DOHH2 (cell line): ENCODE data around the gene NRAS.

Experiments
- H3F3A ChIP-seq: fragments of 200-600 bp; sonication (generic), shearing (Covaris generic); 2 replicates; pipeline ENCODE4 v1.6.0; 2016; ENCODE audit warnings: antibody characterized with exemption, mild to moderate bottlenecking; ENCODE audit not compliant: control insufficient read depth, insufficient read depth
- H3K27ac ChIP-seq: fragments of 200-600 bp; sonication (generic); 2 replicates; pipeline ENCODE4 v1.5.1; 2014; ENCODE audit warnings: low read depth, mild to moderate bottlenecking, low read length, moderate library complexity
- H3K27me3 ChIP-seq: fragments of 200-600 bp; sonication (generic); 2 replicates; pipeline ENCODE4 v1.6.1; 2014; ENCODE audit warnings: mild to moderate bottlenecking, low read length, mixed read lengths; ENCODE audit not compliant: control insufficient read depth
- H3K36me3 ChIP-seq: fragments of 200-600 bp; sonication (generic); 2 replicates; pipeline ENCODE4 v1.6.1; 2014; ENCODE audit warnings: mild to moderate bottlenecking, low read length, moderate library complexity, mixed read lengths; ENCODE audit not compliant: control insufficient read depth
- H3K4me1 ChIP-seq: fragments of 200-600 bp; sonication (generic); 2 replicates; pipeline ENCODE4 v1.6.1; 2014; ENCODE audit warnings: mild to moderate bottlenecking, low read length, mixed read lengths; ENCODE audit not compliant: control insufficient read depth
- H3K4me2 ChIP-seq: fragments of 200-600 bp; sonication (generic); 2 replicates; pipeline ENCODE4 v1.6.0; 2014; ENCODE audit warnings: mild to moderate bottlenecking, low read length, moderate library complexity
- H3K4me3 ChIP-seq: fragments of 200-600 bp; sonication (generic); 2 replicates; pipeline ENCODE4 v1.5.1; 2014; ENCODE audit warnings: mild to moderate bottlenecking, low read length, mixed read lengths
- H3K79me2 ChIP-seq: fragments of 200-600 bp; sonication (generic); 2 replicates; pipeline ENCODE4 v1.6.1; 2014; ENCODE audit warnings: mild to moderate bottlenecking, low read length, mixed read lengths; ENCODE audit not compliant: control insufficient read depth
- H3K9me2 ChIP-seq: fragments of 200-600 bp; sonication (generic); replicated peaks from 2 replicates; pipeline ENCODE4 v1.6.1; 2014; ENCODE audit warnings: mild to moderate bottlenecking, low read length, mixed read lengths; ENCODE audit not compliant: control insufficient read depth
- H3K9me3 ChIP-seq: fragments of 200-600 bp; sonication (generic); 2 replicates; pipeline ENCODE4 v1.6.1; 2014; ENCODE audit warnings: antibody characterized with exemption, low read length, mixed read lengths; ENCODE audit not compliant: control insufficient read depth, insufficient read depth
- H4K20me1 ChIP-seq: fragments of 200-600 bp; sonication (generic); 2 replicates; pipeline ENCODE4 v1.6.0; 2014; ENCODE audit warnings: low read depth, mild to moderate bottlenecking, antibody characterized with exemption, low read length, moderate library complexity; ENCODE audit not compliant: control insufficient read depth, insufficient read depth
- CTCF ChIP-seq: fragments of 200-600 bp; sonication (generic); IDR thresholded peaks from one replicate; pipeline ENCODE4 v1.5.1; 2014; ENCODE audit warnings: antibody characterized with exemption, mild to moderate bottlenecking, low read depth, low read length; ENCODE audit not compliant: poor library complexity, severe bottlenecking
- EZH2phosphoT487 ChIP-seq: fragments of 200-600 bp; sonication (generic); IDR thresholded peaks from 2 replicates; pipeline ENCODE4 v1.6.1; 2017; ENCODE audit warnings: borderline replicate concordance, mild to moderate bottlenecking, antibody characterized with exemption, low read length, moderate library complexity, mixed read lengths

NRAS gene

GRCh38 chr1:114735479-114735878 is 18.9 kb upstream of the NRAS start:
- Histone ChIP-seq H3K4me1 (no peaks in the 10 kb centered on the region), H4K20me1 (no peaks in the 10 kb centered on the region), H3K4me3 (no peak overlapping the region), H3K36me3 (peaks cover 98% of the 10 kb centered on the region), H3K4me2 (no peak overlapping the region), H3K27me3 (no peaks in the 10 kb centered on the region), H3F3A (no peaks in the 10 kb centered on the region), H3K27ac (no peak overlapping the region), H3K9me2 (no peaks in the 10 kb centered on the region), H3K79me2 (peaks cover 49% of the 10 kb centered on the region), H3K9me3 (no peaks in the 10 kb centered on the region)
- TF ChIP-seq EZH2phosphoT487, result no peak
- no peak for TF ChIP-seq CTCF

- Histone ChIP-seq H3K9me2 (no peaks in the 10 kb centered on the region), H3F3A (no peaks in the 10 kb centered on the region), H3K4me3 (no peak overlapping the region), H3K27me3 (no peaks in the 10 kb centered on the region), H3K4me1 (no peaks in the 10 kb centered on the region), H3K79me2 (peaks cover 27% of the 10 kb centered on the region), H3K36me3 (peaks cover 100% of the 10 kb centered on the region), H3K4me2 (no peak overlapping the region), H3K27ac (no peak overlapping the region), H4K20me1 (no peaks in the 10 kb centered on the region), H3K9me3 (no peaks in the 10 kb centered on the region)
- no peak for TF ChIP-seq EZH2phosphoT487
- no peak for TF ChIP-seq CTCF
Measured at GRCh38 chr1:114729782-114730181, 13.2 kb upstream of the NRAS start.

GRCh38 chr1:114728553-114728952 is 12.0 kb upstream of the NRAS start:
- Histone ChIP-seq H3K36me3 (peaks cover 99% of the 10 kb centered on the region), H3K9me3 (no peaks in the 10 kb centered on the region), H3F3A (no peaks in the 10 kb centered on the region), H3K79me2 (peaks cover 25% of the 10 kb centered on the region), H3K27me3 (no peaks in the 10 kb centered on the region), H3K4me1 (no peaks in the 10 kb centered on the region), H3K4me3 (no peak overlapping the region), H3K9me2 (no peaks in the 10 kb centered on the region), H4K20me1 (no peaks in the 10 kb centered on the region), H3K27ac (no peak overlapping the region), H3K4me2 (no peak overlapping the region)
- TF ChIP-seq EZH2phosphoT487, result no peak
- TF ChIP-seq CTCF, result no peak
